Activated CD4-positive, CD25-positive, alpha-beta regulatory T cell treated with anti-CD3 and anti-CD28 coated beads, Interleukin-2, amount 50 U/mL, for 24 hours (primary cell): ENCODE data around the gene DMD.
A peak's percentile ranks its signal among the peaks of the same experiment; 100 is the strongest.

Source experiments
- ATAC-seq, 2 donors: fragments of 150-1000 bp; cut with Tn5 transposase; one replicate each; pipeline ENCODE4 v1.10.0; 2021; ENCODE audit warnings: mild to moderate bottlenecking in 1 of 2, moderate library complexity in 1 of 2

DMD gene

DNA sequence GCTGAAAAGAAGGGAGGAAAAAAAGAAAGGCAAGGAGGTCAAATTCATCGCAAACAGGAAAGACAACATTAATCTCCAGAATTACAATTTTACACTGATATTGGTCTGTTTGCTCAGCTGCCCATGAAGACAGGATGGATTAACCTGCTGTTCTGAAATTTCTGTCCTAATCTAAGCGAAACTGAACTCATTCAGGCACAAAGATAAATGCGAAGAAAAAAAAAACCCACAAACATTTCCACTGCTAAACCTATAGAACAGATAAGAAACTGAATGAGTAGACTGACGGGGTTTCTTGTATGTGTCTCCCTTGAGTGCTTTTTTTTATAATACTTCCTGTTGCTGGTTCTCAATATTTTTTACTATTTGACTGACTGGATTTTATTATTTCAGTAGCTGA, 1887.7 kb downstream of the DMD start:
- no peak for ATAC-seq

DNA sequence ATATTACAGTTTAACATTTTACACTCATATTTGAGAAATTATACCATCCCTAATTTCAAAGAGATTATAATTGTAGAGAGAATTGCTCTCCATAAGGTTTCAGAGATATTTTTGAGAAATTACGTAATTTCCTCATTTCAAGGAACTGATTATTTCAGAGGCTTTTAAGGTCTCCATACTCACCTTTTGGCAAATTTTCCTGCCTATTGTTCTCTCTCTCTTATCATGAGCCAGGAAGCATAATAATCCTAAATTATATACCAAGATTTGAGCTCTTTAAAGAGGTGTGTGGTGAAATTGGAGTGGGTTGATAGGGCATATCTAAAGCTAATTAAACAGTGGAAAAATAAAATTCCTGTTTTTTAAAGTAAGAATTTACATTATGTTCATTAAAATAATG, 1890.6 kb downstream of the DMD start:
- no peak for ATAC-seq

- no peak for ATAC-seq
Observed at GRCh38 chrX:31319586-31319985, 1891.8 kb downstream of the DMD start.

- ATAC-seq: no peak
Observed at GRCh38 chrX:31318866-31319265, 1892.5 kb downstream of the DMD start.

DNA sequence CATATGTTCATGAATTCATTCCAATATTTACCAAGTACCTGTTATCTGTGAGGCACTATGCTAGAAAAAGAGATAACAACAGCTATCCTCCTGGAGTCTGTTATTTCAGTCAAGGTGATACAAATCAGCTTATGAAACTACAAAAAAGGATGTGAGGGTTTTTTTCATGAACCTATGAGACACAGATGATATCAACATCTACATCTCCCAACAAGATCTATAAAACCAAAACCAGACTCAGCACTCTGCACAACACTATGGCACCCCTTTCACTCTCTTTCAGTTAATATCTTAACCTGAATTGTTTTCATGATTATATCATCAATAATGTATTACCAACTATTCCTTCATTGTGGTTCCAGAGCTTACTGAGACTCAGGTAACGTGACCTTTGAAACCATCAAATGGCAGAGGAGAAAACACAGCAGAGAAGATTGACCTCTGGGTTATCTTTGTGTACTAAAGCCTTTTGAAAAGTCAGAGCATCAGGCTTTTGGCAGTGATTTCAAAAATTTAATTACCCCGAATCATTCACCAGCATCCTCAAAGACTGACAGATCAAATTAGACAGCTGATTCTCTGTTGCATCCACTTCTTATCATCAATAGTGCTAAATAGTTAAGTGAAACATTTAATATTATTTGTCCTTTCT, 1894.9 kb downstream of the DMD start:
- no peak for ATAC-seq

DNA sequence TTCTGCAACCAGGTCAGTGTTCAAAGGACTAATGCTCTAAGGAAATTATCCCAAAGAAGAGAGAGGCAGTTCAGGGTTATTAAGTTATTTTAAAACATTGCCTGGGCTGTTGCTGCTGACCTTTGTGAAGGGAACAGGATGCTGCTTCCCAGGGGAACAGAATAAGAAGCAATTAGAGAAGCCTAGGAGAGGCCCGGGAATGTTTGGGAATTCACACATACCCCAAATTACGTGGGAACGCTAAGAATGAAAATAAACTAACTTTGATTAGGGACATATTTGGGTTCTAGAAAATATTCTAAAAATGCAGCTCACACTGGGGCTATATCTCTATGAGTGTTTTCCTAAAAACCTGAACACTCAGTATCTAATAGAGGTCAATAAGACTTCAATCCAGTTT, 1896.4 kb downstream of the DMD start:
- ATAC-seq: no peak

DNA sequence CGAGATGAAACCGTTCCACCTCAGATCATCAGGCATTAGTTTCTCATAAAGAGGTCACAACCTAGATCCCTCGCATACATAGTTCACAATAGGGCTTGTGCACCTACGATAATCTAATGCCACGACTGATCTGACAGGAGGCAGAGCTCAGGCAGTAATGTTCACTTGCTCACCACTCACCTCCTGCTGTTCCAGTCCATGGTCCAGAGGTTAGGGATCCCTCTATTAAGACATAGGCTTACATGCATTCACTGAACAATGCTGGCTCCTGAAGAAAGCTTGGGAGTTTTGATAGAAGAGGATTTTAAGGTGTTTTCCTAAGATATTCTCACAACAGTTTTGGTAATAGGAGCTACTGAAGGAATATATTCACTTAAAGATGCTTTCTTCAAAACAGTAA, 1903.4 kb downstream of the DMD start:
- no peak for ATAC-seq

DNA sequence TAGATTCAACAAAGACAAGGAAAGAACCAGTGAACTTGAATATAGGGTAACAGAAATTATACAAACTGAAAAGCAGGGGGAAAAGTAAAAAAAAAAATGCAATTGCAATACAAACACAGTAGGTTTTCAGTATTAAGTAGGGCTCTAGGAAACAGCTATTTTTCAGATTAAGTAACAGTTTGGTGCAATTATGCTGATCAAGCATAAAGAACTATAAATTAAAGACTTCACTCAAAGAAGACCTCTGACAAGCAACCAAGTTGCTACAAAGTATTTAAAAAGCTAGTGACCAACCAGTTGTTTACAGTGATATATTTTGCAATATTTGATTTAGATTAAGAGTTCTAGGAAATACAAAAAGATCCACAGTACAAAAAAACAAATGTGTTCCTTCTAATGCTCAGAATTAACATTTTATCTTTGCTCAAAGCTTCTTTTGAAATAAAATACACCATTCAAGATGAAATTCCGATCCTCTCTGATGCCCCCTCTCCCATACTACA, 1908.7 kb downstream of the DMD start:
- no peak for ATAC-seq

DNA sequence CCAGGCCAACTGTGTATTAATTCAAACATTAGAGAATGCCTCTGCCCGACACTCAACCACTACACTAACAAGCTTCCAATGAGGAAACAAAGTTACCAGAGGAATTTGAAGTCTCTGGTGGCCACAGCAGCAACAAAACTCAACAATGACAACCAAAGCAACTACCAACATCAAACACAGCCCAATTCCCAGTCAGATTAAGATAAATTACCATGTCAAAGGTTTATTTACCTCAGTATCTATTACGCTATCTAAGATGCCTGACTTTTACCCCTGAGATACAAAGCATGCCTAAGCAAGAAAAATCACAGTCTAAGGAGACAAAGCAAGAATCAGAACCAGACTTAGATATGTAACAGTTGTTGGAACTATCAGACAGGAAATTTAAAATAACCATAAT, 1909.4 kb downstream of the DMD start:
- no peak for ATAC-seq

DNA sequence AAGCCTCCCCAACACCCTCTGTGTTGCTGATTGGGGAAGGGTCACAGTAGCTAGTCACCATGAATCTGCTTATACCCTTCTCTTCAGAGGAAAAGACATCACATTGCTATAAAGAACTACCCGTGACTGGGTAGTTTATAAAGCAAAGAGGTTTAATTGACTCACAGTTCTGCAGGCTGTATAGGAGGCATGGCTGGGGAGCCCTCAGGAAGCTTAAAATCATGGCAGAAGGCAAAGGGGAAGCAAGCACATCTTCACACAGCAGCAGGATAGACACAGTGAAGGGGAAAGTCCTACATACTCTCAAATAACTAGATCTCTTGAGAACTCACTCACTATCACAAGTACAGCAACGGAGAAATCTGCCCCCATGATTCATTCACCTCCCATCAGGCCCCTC, 1910.1 kb downstream of the DMD start:
- no peak for ATAC-seq

DNA sequence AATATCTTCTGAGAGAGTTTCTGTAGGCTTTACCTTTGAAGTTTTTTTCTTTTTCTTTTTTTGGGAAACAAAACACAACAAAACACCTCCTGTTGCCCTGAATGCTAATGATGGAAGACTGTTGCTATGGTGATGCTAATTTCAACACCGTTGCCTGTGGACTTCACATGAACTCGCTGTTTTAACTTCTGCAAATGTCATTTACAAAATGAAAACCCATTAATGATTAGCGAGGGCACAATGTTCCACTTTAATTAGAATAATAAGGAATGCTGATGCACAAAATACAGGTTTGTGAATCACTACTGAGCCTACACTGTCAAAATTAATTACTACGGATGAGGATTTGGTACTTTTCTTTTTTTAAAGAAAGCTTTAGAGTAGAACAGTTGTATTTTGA, 1912.4 kb downstream of the DMD start:
- no peak for ATAC-seq

GRCh38 chrX:31297881-31298280, 1913.5 kb downstream of the DMD start:
- ATAC-seq: no peak

DNA sequence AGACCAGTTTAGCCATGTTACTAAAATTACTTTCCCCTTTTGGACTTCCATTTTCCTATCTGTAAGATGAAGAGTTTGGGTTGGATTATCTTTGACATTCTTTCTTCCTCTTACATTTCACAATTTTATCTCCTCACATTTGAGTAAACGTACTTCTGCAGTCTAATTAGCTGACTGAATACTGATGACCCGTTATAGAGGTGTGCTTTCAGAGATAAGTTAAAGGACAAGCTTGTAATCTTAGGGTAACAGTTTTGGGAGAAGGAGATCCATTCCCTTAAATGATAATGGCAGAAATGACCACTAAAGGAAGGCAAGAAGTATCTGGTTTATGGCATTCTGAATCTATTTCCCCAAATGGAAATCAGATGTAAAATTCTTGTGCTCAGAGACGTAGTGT, 1916.9 kb downstream of the DMD start:
- no peak for ATAC-seq

DNA sequence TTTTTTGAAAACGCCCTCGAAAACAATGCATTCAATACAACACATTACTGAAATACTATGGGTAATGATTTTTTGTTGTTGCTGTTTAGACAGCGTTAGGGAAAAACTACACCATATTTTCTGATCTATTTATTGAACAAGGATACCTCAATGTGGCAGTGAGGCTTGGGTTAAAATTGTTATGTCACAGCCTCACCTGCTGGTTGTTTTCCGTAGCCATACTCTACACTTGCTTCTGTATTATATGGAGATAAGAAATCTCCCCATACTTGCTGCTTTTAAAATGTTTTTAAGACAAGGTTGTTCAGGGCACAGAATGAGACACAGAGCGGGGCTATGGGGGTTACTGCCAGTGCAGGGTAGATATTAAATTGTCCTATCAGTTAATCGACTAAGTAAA, 1917.9 kb downstream of the DMD start:
- no peak for ATAC-seq

- no peak for ATAC-seq
Observed at GRCh38 chrX:31291131-31291530, 1920.2 kb downstream of the DMD start.

DNA sequence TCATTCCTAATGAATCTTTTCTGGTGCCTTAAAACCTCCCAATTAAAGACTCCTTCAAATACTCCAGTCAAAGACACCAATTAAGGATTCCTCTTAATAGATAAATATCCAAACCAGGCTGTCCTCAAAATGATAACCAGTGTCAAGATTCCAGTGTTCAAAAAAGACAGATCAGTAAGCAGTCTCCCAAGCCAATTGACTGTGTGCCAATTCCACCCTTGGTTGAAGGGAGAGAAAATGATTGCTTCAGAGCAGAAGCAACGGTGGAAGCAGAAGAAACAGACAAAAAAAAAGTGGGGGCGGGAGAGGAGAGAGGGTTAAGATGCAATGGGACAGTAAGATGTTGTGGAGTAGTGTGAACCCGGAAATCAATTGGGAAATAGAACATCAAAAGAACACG, 1923.5 kb downstream of the DMD start:
- no peak for ATAC-seq

- no peak for ATAC-seq
Observed at GRCh38 chrX:31280580-31280979, 1930.8 kb downstream of the DMD start.

GRCh38 chrX:31279359-31279758, 1932.0 kb downstream of the DMD start:
- ATAC-seq: no peak

- no peak for ATAC-seq
Observed at GRCh38 chrX:31272472-31272775, 1938.9 kb downstream of the DMD start.

DNA sequence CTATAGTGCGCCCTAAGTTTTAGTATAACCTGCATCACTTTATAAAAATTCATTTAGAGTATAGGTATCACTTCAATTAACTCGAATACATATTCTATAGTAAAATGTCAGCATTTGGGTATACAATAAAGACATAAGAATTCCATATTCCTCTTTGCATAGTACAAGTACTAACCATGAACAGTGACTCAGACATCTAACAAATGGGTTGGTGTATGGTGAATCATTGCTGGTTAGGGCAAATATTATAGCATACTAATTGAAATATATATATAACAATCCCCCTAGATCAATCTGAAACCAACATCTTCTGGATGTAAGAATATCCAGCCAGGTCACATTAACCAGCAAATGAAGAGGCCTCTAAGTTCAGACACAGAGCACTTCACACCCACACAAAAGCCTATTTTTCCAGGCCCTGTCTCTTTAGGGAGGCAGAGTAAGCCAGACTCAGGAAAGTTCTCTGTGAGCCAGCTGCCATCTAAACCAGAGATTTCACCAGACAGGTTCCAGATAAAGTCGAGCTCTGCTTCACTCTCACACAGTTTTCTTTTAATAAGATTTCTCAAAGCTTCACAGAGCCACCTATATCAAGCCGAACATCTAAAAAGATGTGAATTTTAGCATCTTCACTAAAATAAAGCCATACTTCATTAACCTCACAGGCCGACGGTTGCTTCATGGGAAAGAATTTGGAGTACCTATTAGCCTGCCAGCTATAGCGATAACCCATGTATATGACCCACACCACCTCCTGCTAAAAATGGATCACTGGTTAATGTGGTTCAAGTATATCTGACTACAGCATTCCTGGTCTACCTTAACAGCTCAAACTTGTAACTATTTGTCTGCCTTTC, 1939.5 kb downstream of the DMD start:
- ATAC-seq: no peak

- no peak for ATAC-seq
Observed at GRCh38 chrX:31269914-31270313, 1941.4 kb downstream of the DMD start.

- no peak for ATAC-seq
Observed at GRCh38 chrX:31268359-31268758, 1943.0 kb downstream of the DMD start.

DNA sequence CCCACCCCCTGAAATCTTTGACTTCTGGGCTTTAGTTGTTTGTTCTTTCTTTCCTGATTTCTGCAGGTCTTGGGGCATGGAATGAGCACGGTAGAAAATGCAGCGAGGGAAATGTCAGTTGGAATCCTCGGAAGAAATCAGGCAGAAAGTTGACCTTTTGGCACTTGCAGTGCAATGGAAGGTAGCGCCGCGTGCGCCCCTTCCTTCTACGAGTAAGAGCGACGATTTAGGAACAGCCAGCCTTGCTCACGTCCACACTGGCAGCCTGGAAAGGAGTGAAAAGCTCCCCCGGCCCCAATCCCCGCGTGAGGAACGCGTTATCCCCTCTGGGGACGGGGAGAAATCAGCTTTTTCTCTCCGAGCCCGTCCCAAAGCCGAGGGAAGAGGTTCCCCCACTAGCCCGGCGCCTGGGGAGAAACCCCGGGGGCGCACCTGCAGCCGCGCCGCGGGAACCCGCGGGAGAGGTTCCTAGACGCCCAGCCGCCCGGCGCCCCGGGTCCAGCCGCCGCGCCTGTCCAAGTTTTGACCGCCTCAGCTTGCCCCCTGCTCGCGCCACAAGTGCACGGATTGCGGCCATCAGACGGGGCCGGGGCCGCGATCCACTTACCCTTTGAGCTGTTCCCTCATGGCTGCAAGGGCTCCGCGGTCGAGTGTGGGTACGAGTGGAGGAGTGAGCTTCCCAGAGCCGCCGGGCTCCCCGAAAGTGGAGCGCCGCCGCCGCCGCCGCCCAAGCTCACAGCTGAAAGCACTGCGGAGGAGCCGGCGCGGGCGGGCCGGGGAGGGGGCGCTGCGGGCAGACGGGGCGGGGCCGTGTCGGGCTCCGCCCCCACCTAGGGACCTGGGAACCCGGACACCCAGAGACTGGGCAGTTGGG, 1944.9 kb downstream of the DMD start:
- ATAC-seq: peak; percentile 17 to 32

DNA sequence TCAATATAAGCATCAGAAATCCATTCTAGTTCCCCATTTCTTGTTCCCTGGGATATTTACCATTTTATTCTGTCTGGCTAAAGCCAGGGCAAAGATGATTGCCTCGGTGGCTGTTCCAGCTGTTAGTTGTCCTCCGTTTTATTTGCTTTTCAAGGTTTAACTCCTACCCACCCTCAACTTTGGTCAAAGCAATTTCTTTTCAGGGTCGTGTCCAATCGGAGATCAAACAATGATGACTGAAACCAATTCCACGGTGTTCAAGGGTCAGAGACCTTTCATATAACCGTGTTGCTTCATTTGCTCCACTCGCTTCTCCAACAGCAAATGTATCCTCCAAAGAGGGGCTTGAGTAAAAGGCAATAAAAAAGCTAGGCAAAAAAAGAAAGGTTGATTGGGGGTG, 1946.0 kb downstream of the DMD start:
- no peak for ATAC-seq
